GM19025 (cell line): ENCODE results near the gene POLR1A.

Experiments used
- ATAC-seq: cut with Tn5 transposase; IDR thresholded peaks from one replicate; pipeline ENCODE4 v1.9.1; 2021; ENCODE audit warnings: mild to moderate bottlenecking, low read depth, moderate library complexity; ENCODE audit not compliant: unreplicated experiment

Gene POLR1A

GRCh38 chr2:86105252-86105968, at the start of gene POLR1A:
POLR1A (minus strand) TSS chr2:86105886; CDS start chr2:86105776, 110 bp downstream.
- peak; percentile 69 for ATAC-seq

- ATAC-seq: no peak
Measured at GRCh38 chr2:86150502-86150901, 44.8 kb upstream of the POLR1A start.

GRCh38 chr2:86147793-86148192, 42.1 kb upstream of the POLR1A start:
- ATAC-seq: no peak

GRCh38 chr2:86143926-86144685, 38.4 kb upstream of the POLR1A start:
- ATAC-seq: no peak

GRCh38 chr2:86143307-86143706, 37.6 kb upstream of the POLR1A start:
- no peak for ATAC-seq

GRCh38 chr2:86142436-86143257, 37.0 kb upstream of the POLR1A start:
- ATAC-seq: no peak

- no peak for ATAC-seq
Measured at GRCh38 chr2:86140969-86141392, 35.3 kb upstream of the POLR1A start.

- no peak for ATAC-seq
Measured at GRCh38 chr2:86139981-86140380, 34.3 kb upstream of the POLR1A start.

- ATAC-seq: no peak
Measured at GRCh38 chr2:86138736-86139625, 33.3 kb upstream of the POLR1A start.

GRCh38 chr2:86136141-86136540, 30.5 kb upstream of the POLR1A start:
- no peak for ATAC-seq

- no peak for ATAC-seq
Measured at GRCh38 chr2:86135653-86136052, 30.0 kb upstream of the POLR1A start.

GRCh38 chr2:86134709-86135108, 29.0 kb upstream of the POLR1A start:
- no peak for ATAC-seq

- no peak for ATAC-seq
Measured at GRCh38 chr2:86124683-86125082, 19.0 kb upstream of the POLR1A start.

- ATAC-seq: no peak
Measured at GRCh38 chr2:86123328-86123925, 17.7 kb upstream of the POLR1A start.

GRCh38 chr2:86118130-86118529, 12.4 kb upstream of the POLR1A start:
- ATAC-seq: no peak

- no peak for ATAC-seq
Measured at GRCh38 chr2:86107031-86107430, 1.3 kb upstream of the POLR1A start.

- peak; percentile 87 for ATAC-seq
Measured at GRCh38 chr2:86105969-86106945, 571 bp upstream of the POLR1A start, which contains the start of gene PTCD3. PTCD3 (plus strand) TSS chr2:86106235; CDS start chr2:86106248, 13 bp downstream.

- no peak for ATAC-seq
Measured at GRCh38 chr2:86102157-86102556, 3.5 kb downstream of the POLR1A start.
